ENCODE measurements around the gene THAP2. TPM values are rescaled to one million over a fixed set of nuclear protein-coding genes. Genes with fewer than 3 reads are reported as not detected.

The THAP2 gene
- total and polyA plus RNA-seq, 10 donors, result 3.1 to 8.8 (median 5.1) TPM

GRCh38 chr12:71684081-71684480, 20.0 kb downstream of the THAP2 start:
- Histone ChIP-seq H3K4me3 (peak overlapping the region in 2 of 8 donors; percentile 13 to 44), H3K9me3 (no peaks in the 10 kb centered on the region), H3K4me1 (peaks cover 10 to 46% (median 36%) of the 10 kb centered on the region in 6 donors), H3K27me3 (replicated peaks in 1 of 7) (no peaks in the 10 kb centered on the region), H3K36me3 (no peaks in the 10 kb centered on the region), H3K27ac (peak overlapping the region in 5 of 8 donors; percentile 2 to 95 (median 44))
- WGBS, 5 donors, result 36 to 53% (median 37%) methylated on average over 5 of the region's 5 CpGs
- TF ChIP-seq POLR2AphosphoS5 (IDR thresholded peaks at IDR 0.05), result no peak
- no peak for TF ChIP-seq CTCF (IDR thresholded peaks at IDR 0.05 in 8 of 11, conservative IDR thresholded peaks at IDR 0.05 in 3 of 11)
- TF ChIP-seq POLR2A (IDR thresholded peaks at IDR 0.05), result no peak
- DNase-seq, result no peak
- intact Hi-C loops (cut with DNase I; ENCODE audit: low total_unique reads), result loop anchor here (10.0 kb wide), 1 partner anchor 71 kb away; the partner anchor contains the start of gene RAB21

GRCh38 chr12:71685312-71685906, 21.3 kb downstream of the THAP2 start:
- H3K9me3 ChIP-seq, result no peaks in the 10 kb centered on the region
- TF ChIP-seq CTCF (IDR thresholded peaks at IDR 0.05 in 8 of 11, conservative IDR thresholded peaks at IDR 0.05 in 3 of 11) (no peak), POLR2A (IDR thresholded peaks at IDR 0.05) (no peak), POLR2AphosphoS5 (IDR thresholded peaks at IDR 0.05) (no peak)
- H3K4me3 ChIP-seq, result peak overlapping the region; percentile 54 to 93 (median 69)
- intact Hi-C loops (cut with DNase I; ENCODE audit: low total_unique reads), result loop anchor here (10.0 kb wide), 1 partner anchor 69 kb away; the partner anchor contains the start of gene RAB21
- H3K4me1 ChIP-seq, result peaks cover 10 to 59% (median 44%) of the 10 kb centered on the region in 6 donors
- peak overlapping the region; percentile 75 to 96 (median 92) for H3K27ac ChIP-seq
- DNase-seq, result peak; percentile 76
- H3K36me3 ChIP-seq, result peaks cover 0 to 6% (median 0%) of the 10 kb centered on the region in 6 donors
- H3K27me3 ChIP-seq (replicated peaks in 1 of 7), result no peaks in the 10 kb centered on the region
- 44 to 59% (median 51%) methylated on average over 19 of the region's 19 CpGs for WGBS, 5 donors

- H3K27me3 ChIP-seq (replicated peaks in 1 of 7), result no peaks in the 10 kb centered on the region
- intact Hi-C loops (cut with DNase I; ENCODE audit: low total_unique reads), result loop anchor here (10.0 kb wide), 1 partner anchor 69 kb away; the partner anchor contains the start of gene RAB21
- WGBS, 5 donors, result 0 to 1% (median 0%) methylated on average over 29 to 63 of the region's 63 CpGs
- peaks cover 0 to 8% (median 0%) of the 10 kb centered on the region in 6 donors for H3K36me3 ChIP-seq
- peaks cover 10 to 66% (median 47%) of the 10 kb centered on the region in 6 donors for H3K4me1 ChIP-seq
- H3K4me3 ChIP-seq, result peak within 1 kb of the TSS; percentile 54 to 93 (median 69)
- peak in 7 of 11 experiments; percentile 16 to 61 (median 46) for TF ChIP-seq CTCF (IDR thresholded peaks at IDR 0.05 in 8 of 11, conservative IDR thresholded peaks at IDR 0.05 in 3 of 11)
- peak; percentile 88 to 94 (median 93) for TF ChIP-seq POLR2AphosphoS5 (IDR thresholded peaks at IDR 0.05)
- peak in 1 of 3 donors; percentile 26 for TF ChIP-seq POLR2A (IDR thresholded peaks at IDR 0.05)
- peak; percentile 98 for DNase-seq
- H3K9me3 ChIP-seq, result no peaks in the 10 kb centered on the region
- H3K27ac ChIP-seq, result peak within 1 kb of the TSS; percentile 75 to 96 (median 92)
These were observed 22.0 kb downstream of the THAP2 start, which contains the start of gene TMEM19 for GRCh38 chr12:71685914-71686657. Gene TMEM19 (plus strand): TSS chr12:71686082. CDS start chr12:71686681, 599 bp downstream.
